NOMO-1 treated with DMSO at 0.1 percent for 48 hours (cell line): ENCODE measurements around the gene LTBR.
"Not testable (repeated sequence)": the region's sequence is repeated elsewhere in the genome, so short reads cannot be mapped to it uniquely, and the experiment has no call there.

Experiments
- DNase-seq: peaks from one replicate; lab custom pipeline; 2025; ENCODE audit not compliant: unreplicated experiment; lab: John Stamatoyannopoulos, UW

Gene LTBR

DNA sequence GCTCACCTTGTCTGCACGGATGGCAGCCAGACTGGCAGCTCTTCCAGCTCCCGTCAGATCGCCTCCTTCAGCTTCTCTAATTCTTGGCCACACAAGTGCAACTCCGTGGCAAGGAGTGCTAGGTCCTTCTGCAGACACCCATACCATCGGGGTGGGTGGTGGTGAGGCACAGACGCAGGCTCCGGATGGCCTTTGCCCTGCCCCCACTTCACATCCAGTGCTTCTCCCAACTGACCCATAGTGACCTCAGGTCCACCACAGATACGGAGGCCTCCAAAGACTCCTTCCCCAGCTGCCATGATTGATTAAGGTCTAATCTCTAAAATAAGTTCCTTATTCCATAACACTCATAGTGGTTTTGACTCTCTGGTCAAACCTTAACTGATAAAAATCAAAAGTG is 40.9 kb downstream of the LTBR start:
- no peak for DNase-seq

DNA sequence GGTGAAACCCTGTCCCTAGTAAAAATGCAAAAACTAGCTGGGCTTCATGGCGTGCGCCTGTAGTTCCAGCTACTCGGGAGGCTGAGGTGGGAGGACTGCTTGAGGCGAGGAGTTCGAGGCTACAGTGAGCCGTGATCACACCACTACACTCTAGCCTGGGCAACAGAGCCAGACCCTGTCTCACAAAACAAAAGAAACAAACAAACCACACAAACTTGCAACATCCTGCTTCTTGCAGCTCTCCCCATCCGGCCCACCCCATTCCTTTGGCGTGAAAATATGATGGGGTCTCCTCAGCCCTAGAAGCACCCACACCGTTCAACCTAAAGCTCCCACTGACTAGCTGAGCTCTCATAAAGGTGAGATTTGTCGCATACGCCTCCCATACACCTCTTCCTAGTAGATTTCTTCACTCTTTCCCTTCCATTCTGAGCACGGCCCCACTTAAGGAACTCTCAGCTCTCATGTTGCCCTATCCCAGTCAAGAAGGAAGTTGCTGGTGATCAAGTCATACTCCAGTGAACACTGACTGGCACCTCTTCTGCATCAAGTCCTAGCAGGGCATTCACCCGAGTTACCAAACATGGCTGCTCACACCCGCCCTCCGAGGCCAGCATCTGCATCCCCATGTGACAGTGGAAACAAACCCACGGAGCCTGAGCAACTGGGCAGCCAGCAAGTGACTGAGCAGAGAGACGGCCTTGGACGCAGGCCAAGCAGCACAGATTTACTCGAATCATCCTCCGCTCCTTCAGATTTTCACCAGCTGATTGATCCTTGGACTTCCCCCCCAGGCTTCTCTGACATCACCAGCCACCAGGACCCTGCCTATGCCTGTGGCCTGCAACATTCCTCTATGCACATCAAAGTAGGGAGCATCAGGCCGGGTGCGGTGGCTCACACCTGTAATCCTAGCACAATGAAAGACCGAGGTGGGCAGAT is 41.9 kb downstream of the LTBR start:
- DNase-seq, result peak; percentile 13

DNA sequence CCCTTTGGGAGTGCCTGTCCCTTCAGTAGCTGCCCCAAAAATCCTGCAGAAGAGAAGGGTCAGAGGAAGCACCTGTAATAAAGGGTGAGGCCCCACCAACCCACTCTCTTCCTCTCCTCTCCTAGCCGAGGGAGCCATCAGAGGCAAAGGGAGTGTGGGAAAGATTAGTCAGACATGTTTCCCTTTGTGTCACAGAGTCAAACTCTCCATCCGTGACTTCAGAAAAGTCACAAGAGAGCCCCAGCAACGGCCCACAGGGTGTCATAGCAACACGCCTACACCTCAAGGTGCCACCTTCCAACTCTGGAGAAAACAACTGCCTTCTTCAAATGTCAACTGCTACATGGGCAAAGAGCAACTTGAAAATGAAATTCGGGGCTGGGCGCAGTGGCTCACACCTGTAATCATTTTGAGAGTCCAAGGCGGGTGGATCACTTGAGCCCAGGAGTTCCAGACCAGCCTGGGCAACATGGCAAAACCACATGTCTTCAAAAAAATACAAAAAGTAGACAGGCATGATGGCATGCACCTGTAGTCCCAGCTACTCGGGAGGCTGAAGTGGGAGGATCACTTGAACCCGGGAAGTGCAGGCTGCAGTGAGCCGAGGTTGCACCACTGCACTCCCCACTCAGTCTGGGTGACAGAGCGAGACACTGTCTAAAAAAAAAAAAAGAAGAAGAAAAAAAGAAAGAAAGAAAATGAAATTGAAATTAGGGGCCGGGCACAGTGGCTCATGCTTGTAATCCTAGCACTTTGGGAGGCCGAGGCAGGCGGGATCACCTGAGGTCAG is 43.1 kb downstream of the LTBR start:
- DNase-seq, result no peak

DNA sequence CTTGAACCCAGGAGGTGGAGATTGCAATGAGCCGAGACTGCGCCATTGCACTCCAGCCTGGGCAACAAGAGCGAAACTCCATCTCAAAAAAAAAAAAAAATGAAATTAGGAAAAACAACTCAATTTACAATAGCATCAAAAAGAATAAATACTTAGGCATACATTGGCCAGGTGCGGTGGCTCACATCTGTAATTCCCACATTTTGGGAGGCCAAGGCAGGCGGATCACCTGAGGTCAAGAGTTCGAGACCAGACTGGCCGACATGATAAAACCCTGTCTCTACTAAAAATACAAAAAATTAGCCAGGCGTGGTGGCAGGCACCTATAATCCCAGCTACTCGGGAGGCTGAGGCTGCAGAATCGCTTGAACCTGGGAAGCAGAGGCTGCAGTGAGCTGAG is 43.8 kb downstream of the LTBR start:
- DNase-seq, result not testable (repeated sequence)

DNA sequence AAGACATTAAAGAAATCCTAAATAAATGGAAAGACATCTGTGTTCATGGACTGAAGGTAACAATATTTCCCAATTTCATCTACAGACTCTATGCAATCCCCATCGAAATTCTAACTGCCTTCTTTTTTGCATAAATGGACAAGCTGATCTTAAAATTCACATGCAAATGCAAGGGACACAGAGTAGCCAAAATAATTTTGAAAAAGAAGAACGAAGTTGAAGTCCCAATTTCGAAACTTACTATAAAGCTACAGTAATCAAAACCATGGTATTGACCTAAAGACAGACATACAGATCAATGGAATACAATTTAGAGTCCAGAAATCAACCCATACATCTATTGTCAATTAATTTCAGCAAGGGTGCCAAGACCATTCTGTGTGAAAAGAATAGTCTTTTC is 44.4 kb downstream of the LTBR start:
- DNase-seq, result no peak

DNA sequence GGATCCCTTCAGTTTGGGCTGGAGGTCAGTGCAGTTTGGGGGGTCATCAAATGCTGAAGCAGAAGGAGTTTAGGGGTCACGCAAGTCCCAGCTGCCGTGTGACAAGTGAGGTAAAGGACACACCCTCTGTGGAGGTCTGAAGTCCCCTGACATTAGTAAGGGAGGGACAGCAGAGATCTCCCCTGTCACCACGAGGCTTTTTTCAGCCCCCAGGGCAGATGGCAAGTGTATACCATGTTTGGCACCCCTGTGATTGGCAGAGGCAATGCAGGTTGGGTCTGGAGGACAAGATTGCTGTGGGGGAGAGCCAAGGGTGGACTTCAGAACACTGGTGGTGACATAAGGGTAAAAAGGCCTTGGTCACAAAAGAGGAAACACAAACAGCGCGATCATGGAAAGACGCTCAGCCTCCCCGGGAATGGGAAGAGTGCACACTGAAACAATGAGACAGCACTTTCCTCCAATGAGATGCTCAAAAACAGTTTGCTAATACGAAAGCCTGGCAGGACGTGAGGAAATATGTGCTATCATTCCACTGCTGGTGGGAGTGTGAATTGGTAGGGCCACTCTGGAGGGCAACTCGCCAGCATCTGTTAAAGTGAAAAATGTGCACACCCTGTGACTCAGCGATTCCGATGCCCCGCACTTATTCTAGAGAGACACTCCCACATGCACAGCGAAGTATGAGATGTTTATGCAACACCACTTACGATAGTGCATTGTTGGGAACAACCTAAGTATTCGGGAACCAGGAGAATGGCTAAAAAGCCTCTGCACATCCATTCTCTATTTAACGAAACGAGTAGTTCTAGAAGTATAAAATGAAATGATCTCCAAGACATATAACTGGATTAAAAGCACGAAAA is 46.4 kb downstream of the LTBR start:
- peak; percentile 78 for DNase-seq

DNA sequence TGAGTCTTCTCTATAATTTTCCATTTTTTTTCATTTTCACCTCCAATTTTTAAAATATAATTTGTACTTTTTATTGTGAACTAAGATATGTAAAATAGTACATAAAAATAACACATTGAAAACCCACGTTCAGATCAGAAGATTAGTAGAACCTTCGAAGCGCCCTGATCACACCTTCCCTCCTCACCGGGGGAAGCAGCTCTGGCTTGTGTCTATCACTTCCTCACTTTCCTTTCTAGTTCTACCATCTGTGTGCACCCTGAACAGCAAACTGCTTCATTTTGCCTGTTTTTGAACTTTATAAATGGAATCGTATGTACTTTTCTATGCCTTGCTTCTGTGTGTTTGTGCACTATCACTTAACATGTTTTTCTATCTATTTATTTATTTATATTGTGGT is 49.0 kb downstream of the LTBR start:
- DNase-seq, result no peak

DNA sequence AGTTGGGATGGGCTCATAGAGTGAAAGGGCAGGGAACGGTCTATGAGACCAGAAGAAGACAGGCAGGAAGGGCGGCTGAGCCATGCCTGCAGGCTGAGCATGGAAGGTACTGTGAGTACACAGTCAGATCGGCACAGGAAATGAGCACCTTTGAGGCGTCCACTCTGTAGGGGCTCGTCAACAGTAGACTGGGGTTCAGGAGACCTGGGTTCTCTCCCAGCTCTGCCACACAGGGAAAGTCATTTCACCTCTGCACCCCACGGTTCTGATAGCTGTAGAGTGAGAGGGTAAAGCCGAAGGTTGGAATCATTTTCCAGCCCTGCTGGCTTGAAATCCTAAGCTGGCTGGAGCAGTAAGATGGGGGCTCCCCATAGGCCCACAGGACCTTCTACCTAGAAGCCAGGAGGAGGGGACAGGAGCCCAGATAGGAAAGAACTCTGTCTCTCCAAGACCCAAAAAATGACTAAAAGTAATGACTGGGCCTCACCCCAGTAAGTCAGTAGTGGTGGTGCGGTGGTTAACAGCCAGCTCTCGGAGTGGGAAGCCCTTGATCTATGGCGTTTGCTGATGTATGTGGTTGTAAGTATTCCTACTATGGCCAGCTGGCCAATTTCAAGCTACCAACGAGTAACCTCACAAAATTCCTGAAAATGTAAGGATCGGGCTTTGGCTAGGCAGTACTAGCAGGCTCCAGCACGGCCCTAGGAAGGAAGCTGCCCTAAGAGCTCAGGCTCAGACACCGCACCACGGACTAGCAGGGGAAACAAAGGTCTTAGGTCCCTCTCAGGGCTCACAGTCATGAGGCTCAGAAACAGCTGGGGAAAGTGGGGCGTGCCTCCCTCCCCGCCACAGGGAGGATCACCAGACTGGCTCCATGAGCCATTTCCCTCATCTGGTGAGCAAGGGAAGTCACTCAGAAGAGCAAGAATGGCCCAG is 50.5 kb downstream of the LTBR start:
- no peak for DNase-seq

DNA sequence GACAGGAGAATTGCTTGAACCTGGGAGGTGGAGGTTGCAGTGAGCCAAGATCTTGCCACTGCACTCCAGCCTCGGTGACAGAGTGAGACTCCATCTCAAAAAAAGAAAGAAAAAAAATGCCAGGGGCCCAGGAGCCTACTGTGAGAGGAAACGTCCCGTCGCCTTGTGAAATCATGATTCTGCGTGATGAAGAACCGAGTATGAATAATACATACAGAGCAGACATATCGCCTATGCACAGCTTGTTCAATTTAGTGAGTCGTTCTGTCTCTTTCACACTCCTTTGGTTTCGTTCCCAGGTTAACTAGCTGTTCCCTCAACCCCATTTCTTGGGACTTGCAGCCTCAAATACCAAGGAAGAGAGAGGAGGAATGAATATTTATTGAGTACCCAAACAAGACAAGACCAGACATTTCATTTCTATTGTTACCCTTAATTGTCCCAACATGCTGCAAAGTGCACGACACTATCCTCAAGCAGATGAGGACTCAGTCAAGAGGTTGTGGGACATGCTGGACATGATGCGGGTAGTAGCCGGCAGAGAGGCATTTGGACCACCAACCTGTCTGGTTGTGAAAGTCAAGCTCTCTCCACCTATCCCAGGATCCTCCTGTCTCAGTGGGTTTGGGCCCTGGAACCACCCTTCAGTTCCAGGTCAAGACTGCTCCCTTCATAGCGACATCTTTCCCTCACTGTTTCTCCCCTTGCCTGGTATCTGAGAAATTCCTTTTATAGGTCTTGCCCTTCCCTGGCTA is 52.2 kb downstream of the LTBR start:
- no peak for DNase-seq

DNA sequence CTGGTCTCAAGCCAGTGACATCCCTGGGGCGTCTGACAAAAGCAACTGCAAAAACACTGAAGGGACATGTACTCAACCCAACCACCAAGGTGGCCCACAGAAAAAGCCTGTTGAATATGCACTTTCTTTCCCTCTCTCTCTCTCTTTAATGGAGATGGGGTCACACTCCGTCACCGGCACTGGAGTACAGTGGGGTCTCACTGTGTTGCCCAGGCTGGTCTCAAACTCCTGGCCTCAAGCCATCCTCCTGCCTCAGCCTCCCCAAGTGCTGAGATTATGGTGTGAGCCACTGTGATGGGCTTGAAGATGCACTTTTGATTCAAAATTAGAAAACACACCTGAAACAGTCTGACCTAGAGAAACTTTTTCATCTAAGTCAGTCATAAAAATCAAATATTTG is 53.6 kb downstream of the LTBR start:
- no peak for DNase-seq

DNA sequence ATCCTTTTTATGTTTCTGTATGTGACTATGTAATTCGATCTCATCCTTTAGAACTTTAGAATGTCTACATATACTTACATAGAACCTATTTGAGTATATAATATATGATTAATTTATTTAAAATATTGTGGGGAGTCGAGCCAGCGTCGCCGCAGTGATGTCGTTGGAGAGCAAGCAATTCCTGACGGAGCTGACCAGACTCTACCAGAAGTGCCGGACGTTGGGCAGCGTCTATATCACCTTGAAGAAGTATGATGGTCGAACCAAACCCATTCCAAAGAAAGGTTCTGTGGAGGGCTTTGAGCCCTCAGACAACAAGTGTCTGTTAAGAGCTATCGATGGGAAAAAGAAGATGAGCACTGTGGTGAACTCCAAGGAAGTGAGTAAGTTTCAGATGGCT is 54.4 kb downstream of the LTBR start:
- DNase-seq, result no peak

DNA sequence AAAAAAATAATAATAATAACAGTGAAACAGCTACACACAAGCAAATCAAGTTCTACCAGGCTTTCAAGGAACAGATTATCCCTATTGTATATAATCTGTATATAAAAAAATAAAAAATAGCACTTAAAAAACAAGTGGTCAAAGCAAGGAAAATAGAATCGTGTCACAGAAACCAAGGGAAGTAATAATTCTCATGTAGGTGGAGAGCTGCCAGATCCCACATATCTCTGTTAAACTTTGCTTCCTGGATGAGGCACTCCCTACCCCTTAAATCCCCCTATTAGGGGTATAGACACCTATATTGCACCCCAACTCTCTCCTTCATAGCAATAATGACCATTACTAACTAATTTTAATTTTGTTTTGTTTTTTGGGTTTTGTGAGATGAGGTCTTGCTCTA is 56.4 kb downstream of the LTBR start:
- no peak for DNase-seq
